ENCODE results near the gene AATF.

AATF gene

DNA sequence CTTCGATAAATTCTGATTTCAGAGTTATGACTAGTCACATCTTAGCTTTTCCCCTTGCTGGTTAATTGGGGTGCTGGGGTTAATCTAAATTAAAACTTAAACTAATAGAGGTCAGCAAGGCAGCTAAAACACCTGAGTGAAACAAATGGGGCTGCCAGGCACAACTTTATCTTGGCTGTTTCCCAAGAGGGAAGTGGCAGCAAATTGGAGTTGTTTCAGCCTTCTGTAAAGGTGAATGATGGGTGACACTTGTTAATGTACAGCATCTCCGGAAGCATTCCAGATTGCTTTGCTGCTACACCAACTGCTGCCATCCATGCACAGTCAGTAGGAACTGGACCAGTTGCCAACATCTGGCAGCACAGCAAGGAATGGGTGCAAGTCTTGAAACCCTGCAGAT is 43.9 kb downstream of the AATF start:
- no peak for DNase-seq

- DNase-seq, result no peak
These were observed 44.5 kb downstream of the AATF start for GRCh38 chr17:36993227-36993626.

GRCh38 chr17:36994438-36994837 is 45.7 kb downstream of the AATF start:
- no peak for DNase-seq

DNA sequence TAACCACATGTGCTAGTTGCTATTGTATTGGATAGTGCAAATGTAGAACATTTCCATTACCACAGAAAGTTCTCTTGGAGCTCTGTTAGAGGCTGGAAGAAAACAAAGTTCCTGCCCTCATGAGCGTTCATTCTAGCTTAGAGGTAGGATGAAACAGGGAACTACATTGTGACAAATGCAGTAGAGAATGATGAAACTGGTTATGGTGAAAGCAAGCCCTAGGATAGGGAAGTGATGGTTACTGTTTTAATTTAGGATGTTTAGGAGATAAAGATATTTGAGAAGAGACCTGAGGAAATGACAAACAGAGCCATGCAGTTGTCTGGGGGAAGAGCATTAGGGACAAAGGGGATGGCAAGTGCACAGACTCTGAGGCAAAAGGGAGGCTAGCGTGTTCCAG is 50.7 kb downstream of the AATF start:
- DNase-seq, result no peak

DNA sequence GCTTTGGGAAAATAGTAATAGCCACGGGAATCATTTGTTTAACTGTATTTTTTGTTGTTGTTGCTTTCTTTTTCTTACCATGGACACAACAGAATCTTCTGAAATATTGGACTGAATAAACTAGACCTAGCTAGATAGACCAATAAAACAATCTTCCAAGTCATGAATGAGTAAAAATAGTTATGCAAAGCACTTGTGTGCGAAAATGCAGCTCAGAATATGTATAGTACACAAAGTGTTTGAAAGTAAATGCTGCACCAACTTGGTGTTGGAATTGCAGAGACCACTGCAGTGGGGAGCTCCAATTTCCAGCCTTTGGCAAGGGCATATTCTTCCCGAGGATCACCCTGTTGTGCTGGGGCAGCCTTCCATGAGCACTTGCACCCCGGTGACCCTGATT is 68.0 kb downstream of the AATF start:
- DNase-seq, result no peak

DNA sequence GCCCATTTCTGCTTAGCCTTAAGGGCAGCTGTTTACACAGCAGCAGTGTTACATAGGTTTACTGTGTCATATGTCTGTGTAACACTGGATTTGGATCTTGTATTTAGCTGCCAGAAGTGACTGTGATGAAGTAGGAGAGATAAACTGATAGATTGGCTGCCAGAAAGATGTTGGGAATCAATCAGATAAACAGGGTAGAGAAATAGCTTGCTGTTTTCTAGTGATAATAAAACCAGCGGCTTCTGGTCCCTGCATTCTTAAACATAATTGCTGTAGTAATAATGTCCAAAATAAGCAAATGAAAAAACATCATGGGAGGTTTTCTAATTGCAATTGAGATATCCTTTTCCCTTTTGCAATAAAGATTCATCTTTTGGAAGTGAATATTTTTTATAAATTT is 68.7 kb downstream of the AATF start:
- no peak for DNase-seq

- no peak for DNase-seq
These were observed 70.5 kb downstream of the AATF start for GRCh38 chr17:37019117-37019740.

GRCh38 chr17:37019741-37020129 is 71.0 kb downstream of the AATF start:
- DNase-seq, result no peak

GRCh38 chr17:37024181-37024637 is 75.5 kb downstream of the AATF start:
- no peak for DNase-seq

GRCh38 chr17:37025238-37025637 is 76.5 kb downstream of the AATF start:
- no peak for DNase-seq

- DNase-seq, result no peak
These were observed 77.2 kb downstream of the AATF start for GRCh38 chr17:37025847-37026530.

DNA sequence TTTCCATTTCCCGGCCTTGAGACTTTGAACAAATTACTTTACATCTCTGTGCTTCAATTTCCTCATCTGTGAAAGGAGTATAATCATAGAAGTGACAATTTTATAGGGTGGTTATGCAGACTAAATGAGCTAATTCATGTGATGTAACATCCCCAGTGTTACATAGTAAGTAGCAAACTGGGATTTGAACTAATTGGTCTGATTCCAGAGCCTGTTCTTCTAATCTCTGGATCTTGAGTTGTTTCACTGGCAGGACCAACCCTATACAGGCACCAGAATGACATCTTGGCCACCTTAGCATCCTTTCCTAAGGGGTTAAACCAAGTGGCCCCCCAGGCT is 77.7 kb downstream of the AATF start:
- no peak for DNase-seq

- DNase-seq, result no peak
These were observed 79.3 kb downstream of the AATF start for GRCh38 chr17:37028040-37028439.

DNA sequence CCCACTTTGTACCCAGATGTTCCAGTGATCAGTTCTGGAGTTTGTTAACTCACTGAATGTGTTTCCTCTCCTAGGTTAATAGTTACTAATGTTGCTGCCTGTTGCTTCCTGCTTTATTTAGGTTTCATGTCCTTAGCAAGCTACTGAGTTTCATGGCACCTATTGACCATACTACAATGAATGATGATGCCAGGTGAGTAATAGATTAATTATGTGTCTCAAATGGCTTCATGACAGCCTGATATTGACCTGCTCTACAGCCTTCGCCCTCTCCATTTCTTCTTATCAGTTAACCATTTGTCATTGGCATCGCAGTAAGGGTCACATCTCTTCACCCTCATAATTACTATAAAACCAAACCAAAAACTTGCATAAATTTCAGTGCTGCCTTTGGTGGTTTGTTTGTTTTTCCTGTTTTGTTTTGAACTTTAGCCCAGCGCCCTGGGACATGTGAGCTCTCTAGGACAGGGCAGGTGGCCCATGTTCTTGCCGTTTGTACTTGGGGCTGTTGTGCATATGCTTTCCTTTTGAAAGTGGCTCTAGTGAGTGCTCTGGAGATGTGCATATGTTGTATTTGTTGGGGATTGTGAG is 82.8 kb downstream of the AATF start:
- no peak for DNase-seq

DNA sequence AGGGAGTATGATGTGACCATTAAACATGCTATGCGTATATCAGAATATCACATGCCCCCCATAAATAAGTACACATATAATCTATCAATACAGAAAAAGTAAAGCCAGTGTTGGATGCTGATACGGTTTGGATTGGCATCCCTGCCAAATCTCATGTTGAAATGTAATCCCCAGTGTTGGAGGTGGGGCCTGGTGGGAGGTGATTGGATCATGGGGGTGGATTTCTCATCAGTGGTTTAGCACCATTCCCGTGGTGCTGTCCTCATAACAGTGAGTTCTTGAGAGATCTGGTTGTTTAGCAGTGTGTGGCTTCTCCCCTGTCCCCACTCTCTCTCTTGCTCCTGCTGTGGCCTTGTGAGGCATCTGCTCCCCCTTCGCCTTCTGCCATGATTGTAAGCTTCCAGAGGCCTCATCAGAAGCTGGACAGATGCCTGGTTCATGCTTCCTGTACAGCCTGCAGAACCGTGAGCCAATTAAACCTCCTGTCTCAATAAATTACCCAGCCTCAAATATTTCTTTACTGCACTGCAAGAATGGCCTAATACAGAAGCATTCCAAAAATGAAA is 88.9 kb downstream of the AATF start:
- DNase-seq, result no peak

DNA sequence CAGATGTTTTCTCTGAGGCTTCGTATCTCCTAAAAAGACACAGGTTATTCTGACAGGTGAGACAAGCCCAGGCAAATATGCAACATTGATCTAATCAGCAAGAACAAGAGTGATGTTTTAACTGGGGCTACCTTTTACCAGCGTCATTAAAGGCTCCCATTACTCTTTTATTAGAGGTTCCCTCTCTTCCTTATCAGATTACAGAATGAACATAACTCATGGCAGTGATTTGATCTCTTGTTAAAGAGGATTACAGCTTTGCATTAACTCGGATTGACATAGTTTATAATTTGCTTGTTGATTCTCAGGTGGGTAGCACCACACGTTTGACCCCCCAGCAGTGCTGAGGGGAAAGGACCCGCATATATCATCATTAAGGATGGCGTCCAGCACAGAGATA is 90.5 kb downstream of the AATF start:
- no peak for DNase-seq

- no peak for DNase-seq
These were observed 93.2 kb downstream of the AATF start for GRCh38 chr17:37041932-37042331.

- DNase-seq, result no peak
These were observed 94.4 kb downstream of the AATF start for GRCh38 chr17:37043201-37043600.

DNA sequence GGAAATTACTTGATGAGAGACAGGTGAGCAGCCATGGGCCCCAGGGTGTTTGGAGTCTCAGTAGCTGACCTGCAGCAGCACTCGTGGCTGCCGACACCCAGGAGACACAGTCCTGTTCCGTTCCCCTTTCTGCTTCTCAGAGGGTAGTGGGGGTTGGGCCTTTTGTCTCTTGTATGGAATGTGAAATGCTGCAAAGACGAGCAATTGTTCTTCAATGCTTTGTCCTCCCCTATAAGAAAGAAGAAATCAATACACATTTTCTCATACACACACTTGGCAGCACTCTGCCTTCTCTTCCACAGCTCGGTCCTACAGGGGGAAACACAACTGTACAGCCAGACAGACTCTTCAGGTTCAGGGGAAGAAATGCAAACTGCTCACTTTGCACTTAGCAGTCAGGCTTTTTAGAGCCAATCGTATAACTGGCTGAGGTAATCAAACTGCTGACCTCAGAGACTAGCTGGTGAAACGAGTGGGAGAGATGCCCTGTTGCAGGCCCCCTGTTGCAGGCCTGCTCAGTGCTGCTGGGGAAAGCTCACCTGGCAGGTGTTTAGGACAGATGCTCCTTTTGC is 96.7 kb downstream of the AATF start:
- no peak for DNase-seq

DNA sequence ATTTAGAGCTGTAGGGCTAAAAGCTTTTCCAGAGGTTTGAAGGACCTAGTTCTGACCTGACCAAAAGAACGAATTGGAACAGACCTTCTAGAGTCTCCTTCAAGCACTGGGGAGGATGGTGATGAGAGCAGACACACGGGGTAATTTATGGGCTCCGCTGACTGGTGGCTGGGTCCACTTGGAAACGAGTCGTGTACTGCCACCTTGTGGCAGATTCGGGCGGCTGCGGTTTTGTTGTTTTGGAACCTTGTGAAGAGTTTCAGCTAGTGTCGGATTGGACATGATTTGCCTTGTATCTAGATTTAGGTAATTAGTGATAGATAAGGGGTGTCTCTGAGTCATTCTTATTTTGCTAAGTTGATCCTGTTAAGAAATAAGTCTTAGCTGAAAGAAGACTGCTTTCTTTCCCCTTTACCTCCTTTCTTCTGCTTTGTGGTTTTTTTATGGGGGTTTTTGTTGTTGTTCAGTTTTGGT is 98.9 kb downstream of the AATF start:
- DNase-seq, result peak; percentile 43

GRCh38 chr17:37048811-37049210 is 100.1 kb downstream of the AATF start:
- no peak for DNase-seq

DNA sequence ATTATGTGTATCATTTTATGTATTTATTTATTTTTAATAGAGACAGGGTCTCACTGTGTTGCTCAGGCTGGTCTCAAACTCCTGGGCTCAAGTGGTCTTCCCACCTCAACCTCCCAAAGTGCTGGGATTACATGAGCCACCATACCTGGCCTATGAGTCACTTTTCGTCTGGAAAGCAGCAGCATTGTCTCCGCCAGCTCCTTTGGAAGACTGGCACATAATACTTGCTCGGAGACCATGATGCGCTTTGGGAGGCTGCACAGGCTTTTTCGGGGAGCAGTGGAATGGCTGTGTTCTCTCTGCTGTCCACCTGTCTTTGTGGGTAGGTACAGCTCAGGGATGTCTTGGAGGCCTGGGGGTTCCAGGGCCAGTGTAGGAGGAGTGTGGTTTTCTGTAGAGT is 102.2 kb downstream of the AATF start:
- no peak for DNase-seq

GRCh38 chr17:37051381-37051780 is 102.6 kb downstream of the AATF start:
- DNase-seq, result no peak

DNA sequence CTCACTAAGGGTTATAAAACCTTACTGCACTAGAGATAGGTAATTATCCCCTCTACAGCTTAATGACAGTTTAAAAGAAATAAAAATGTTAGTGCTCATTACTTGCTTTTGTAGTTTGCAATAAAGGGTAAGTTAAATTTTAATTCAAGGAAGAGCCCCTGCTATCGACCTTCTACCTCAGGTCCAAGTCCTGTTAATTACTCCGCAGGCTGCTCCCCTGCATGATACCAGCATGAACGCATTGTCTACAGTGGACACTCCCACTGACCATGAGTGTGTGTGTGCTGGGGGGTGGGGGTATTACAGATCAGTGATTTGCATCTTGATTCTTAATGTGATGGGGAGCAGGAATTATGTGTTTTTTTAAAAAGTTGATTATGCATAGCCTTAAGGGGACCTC is 103.1 kb downstream of the AATF start:
- DNase-seq, result no peak
